ENCODE data around the gene OPRM1.
"Not testable (repeated sequence)": the region's sequence is repeated elsewhere in the genome, so short reads cannot be mapped to it uniquely, and the experiment has no call there.

The OPRM1 gene

DNA sequence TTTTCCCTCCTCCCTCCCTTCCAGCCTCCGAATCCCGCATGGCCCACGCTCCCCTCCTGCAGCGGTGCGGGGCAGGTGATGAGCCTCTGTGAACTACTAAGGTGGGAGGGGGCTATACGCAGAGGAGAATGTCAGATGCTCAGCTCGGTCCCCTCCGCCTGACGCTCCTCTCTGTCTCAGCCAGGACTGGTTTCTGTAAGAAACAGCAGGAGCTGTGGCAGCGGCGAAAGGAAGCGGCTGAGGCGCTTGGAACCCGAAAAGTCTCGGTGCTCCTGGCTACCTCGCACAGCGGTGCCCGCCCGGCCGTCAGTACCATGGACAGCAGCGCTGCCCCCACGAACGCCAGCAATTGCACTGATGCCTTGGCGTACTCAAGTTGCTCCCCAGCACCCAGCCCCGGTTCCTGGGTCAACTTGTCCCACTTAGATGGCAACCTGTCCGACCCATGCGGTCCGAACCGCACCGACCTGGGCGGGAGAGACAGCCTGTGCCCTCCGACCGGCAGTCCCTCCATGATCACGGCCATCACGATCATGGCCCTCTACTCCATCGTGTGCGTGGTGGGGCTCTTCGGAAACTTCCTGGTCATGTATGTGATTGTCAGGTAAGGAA lies at the start of gene OPRM1:
TSS of gene OPRM1 (plus strand) at position 10 of the 612 bp plus-strand sequence. CDS start at position 315, 305 bp downstream.
- DNase-seq = no peak

DNA sequence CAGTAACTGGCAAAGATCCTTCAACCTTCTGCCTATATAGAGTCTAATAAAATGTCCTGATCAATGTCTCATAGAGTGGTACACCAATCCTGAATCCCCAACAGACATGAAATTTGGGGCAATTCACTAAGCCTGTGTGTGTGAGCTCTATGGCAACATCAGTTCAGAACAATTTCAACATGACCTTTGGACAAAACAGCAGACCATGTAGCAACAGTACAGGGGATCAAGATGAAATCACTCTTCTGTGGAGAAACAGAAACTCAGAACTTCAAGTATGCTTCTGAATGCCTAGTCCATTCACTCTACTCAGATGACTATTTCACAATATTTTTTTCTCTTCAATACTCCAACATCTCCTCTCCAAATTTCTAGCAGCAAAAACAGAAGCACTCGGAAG lies 49.1 kb upstream of the OPRM1 start:
- DNase-seq = no peak

DNA sequence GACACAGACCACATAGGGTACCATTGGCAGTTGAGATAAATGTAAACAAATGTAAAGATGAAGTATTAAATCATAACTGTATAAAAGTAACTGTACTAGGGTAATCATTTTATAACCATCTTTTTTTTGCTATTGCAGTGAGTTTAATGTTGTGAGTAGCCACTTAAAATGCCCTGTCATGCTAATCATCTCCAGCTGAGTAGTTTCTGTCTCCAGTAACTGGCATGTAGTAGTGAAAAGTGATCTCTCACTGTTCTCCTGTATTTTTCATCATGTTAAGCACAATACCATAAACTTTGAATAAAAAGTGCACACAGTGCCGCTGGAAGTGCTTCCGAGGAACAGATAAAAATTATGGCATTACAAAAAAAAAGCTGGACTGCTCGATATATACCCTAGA lies 45.0 kb upstream of the OPRM1 start:
- no peak for DNase-seq

DNA sequence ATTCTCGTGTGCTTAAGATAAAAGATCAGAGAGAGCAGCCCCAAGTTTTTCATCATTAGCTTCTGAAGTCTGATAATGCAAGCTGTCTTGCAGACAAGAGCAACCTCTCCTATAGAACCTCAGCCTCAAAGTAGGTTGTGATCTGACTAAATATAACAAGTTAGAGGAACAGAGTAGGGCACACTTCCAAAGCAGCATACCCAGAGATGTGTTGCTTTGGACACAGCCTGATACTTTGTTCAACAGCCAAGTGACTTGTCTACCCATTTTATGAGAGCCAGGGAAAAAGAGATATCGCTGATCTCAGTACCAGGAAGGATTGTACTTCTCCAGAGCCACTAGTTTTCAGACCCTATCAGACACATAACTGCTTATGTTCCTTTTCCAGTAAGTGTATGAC lies 44.2 kb upstream of the OPRM1 start:
- no peak for DNase-seq

DNA sequence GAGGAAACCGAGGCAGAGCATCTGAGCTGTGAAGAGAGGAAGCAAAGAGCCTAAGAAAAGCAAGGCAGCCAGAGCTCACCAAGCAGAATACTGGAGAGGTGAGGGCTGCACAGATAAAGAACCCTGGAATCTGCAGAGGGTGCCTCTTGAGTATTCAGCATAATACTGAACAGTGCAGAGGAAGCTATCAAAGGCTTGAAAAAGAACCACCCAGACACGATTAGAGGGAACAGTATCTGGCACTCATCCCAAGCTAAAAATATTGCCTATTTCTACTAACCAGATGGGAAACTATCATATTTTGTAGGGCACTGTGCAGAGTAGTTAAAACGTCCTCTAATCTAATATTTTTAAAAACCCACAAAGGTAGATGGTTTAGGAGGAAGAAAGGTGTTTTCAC lies 41.8 kb upstream of the OPRM1 start:
- DNase-seq = no peak

DNA sequence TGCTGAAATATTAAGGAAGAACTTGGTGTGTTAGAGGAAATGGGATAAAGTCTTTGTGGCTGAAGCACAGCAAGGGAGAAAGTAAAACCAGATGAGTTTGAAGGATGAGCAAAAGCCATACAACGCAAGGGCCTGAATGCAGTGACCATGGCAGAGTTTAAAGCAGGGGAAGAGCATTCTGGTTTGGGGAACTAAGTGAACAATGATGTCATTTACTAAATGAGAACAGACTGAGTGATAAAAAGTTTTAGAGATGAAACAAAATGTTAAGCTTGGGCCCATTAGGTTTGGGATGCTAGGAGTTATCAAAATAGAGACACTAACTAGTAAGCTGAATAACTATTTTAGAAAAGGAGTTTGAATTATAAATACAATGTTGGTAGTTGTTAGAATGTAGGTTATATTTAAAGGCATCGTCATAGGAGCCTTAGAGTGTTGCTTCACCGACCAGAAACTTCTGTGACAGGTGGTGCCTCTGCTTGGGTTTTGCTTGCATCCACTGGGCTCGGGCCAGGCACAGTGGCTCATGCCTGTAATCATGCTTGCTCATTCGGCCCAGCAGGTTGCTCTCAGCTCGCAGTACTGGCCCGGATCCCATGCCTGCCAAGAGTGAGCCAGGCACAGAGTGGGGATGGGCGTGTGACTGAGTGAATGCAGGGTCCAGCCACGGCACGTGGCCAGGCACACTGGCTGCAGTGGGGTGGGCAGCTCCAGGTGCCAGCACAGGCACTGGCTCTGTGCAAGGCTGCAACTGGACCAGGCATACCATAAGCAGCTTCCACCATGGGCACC lies 37.4 kb upstream of the OPRM1 start:
- DNase-seq = no peak

DNA sequence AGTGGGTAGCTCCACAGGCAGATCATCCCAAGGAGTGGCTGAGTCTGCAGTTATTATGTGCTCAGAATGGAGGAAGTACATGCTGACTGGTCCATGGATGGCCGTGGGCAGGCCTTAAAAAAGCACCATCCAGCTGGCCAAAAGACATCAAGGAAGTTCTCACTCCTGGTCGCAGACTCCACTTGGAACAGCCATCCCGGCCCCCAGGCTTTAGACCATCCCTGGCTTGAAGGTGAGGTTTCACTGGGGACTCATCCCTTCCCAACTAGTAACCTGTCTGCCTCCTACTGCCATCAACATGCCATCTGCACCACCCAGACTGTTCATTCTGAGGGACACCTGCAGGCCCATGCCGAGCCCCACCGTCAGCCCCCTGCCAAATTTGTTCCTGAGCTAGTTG lies 36.1 kb upstream of the OPRM1 start:
- no peak for DNase-seq

DNA sequence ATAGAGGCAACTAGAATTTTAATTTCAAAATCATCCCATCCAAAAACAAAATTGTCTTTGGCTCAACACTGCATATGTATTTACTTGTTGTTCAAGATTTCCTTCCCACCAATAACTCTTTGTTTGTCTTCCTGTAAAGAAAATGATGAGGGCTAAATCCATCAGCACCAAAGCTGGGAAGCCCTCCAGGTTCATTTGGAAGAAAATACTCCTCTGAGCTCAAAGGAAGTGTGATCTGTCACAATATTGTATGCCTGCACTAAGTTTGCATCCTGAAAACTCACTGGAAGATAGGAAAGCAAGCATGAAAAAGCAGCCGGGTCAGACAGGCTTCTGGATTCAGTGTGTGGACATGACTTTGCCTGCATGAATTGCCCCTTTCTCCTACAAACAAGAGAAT lies 28.7 kb upstream of the OPRM1 start:
- DNase-seq = no peak

DNA sequence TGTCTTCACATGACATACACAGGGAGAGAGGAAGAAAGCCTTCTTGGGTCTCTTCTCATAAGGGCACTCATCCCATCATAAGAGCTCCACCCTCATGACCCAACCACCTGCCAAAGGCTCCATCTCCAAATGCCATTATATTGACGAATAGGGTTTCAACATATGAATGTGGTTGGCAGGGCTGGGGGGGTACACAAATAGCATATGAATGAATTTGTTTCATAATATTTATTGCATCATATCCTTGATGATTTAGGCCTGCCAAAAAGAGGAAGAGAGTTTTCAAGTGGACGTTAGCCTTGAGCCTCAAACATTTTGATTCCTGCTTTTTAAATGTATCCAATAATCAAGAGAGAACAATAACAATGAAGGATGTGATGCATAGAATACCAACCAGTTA lies 26.2 kb upstream of the OPRM1 start:
- DNase-seq = no peak

DNA sequence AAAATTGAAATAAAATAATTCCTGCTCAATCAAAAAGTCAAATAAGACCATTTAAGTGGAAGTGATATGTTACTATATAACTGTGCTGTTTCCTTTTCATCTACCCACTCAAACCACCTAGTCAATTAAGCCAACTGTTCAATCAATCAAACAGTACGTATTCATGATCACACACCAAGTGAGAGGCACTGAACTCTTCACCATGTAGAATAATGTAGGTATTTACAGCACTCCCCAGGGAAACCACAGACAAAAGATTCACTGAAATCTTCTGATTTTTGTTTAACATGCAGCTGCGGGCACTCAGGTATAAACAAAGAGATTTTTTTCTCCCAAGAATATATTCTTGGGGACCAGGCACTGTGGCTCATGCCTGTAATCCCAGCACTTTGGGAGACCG lies 21.3 kb upstream of the OPRM1 start:
- no peak for DNase-seq

DNA sequence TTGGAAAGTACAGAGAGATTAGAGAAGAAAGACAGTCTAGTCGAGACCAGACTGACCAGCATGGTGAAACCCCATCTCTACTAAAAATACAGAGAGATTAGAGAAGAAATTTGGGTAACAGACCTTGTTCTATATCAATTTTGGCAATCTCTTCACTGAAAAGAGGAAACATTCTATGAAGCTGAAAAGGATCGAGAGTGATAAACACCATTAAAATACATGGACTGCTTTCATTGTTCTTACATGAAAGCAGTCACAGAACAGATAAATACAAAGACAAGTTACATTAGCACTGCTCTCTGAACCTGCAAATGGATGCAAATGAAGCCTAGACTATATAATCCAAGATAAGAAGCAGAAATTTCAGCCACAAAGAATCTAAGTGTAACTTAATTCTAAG lies 8.4 kb upstream of the OPRM1 start:
- no peak for DNase-seq

DNA sequence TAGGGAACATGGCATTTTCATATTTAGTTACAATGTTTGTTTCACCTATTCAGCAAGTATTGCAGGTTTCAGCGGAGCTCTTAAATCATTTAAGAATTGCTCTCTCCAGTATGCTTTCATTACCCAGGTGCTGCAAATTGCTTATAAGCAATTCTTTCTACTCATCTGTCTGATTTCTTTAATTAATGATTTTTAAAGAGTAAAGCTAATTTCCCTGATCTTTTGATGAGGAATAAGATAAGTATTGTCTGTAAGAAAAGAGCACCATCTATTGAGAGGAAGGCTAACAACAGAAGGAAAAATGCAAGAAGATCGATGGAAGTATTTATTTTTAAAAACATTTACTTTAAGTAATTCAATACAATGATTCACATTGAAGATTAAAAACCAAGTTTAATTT lies 2.0 kb downstream of the OPRM1 start:
- no peak for DNase-seq

DNA sequence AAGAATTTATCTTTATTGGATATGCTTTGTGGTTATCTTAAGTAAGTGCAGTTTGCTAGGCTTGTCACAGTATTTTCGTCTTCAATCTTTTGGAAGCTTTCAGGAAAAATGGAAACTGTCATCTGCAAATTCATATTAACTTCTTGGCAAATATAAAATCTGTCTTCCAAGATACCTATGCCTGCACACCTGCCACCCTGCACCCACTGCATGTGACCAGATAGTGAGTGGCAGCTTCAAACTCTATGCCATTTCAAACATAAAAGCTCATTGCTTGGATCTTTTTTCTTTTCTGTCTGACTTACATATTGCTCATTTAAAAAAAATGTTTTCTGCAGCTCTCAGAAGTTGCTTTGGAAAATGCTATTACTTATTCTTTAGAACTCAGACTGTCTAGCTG lies 14.1 kb downstream of the OPRM1 start:
- DNase-seq = no peak

DNA sequence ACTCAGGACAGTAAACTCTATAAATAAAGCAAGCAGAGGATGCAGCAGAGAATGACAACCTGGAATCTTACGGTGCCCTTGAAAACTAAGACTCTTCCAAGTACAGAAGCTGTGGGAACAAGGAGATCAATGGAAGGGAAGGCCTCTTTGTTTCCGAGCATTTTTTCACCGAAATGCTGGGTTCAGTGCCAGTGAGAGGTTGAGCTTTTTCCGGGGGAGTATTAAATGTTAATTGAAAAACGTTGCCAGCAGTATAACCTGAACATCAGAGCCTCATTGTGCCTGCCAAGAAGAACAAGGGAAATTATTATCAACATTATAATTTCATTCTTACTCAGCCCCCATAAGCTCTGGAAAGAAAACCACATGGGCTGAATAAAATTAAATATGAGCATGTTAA lies 17.5 kb downstream of the OPRM1 start:
- no peak for DNase-seq

DNA sequence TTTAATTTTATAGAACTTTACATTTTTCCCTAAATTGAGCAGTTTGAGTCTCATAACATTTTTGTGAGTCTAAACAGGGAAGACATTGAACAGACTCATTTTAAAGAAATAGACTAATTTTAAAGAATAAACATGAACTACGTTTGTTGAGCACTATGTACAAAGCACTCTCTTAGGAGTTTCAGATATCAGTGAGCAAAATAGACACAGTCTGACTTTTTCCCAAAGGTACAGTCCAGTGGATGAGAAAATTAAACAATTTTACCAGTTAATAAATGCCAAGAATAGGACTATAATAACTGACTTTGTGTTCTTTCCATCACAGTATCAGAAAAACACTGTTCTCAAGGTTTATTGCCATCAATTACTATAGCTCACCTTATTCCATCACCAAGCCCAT lies 18.1 kb downstream of the OPRM1 start:
- no peak for DNase-seq

DNA sequence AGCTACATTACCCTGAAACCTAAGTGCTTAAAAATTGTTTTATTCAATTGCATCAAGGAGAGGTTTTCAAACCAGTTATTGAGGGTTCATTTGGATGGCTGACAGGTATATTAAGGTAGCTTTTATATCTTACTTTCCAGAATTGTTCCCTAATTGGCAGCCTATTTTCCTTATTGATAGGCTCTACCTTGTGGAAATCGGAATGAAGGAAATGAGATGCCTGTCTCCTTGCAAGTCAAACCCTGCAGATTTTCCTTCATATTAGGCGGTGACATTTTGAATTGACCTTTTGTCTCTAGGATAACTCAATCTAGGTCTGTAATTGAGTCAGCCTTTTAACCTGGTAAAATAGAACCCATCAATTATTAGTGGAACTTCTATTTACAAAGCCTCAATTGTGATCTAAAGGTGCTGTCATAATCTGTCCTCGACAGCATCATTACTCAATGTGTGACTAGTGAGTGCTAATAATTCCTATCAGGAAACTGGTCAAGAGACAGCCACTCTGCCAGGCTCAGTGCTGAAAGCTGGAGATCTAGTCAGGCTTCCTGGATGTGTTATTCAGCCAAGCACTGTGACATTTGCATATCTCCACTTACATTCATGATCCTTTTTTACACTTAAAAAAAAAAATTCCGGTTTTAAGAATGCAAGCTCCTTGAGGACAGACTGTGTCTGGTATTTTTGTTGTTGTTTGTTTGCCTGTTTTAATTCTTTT lies 20.1 kb downstream of the OPRM1 start:
- DNase-seq = no peak

DNA sequence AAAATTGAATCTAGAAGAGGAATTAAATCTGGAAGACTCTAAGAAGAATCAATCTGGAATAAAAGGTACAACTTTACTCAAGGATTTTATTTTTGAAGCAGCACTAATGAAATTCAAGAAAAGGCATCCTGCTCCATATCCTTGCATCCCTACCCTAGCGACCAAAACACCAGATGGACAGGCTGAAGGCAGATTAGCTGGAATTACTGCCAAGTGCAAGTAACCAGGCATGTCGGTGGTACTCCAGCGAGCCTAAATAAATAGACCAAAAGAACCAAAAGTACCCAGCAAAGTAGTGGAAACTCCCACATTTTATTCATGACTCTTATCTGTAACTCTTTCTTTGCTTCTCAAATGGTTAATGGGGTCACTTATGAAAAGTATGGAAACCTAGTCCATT lies 21.0 kb downstream of the OPRM1 start:
- DNase-seq = no peak

DNA sequence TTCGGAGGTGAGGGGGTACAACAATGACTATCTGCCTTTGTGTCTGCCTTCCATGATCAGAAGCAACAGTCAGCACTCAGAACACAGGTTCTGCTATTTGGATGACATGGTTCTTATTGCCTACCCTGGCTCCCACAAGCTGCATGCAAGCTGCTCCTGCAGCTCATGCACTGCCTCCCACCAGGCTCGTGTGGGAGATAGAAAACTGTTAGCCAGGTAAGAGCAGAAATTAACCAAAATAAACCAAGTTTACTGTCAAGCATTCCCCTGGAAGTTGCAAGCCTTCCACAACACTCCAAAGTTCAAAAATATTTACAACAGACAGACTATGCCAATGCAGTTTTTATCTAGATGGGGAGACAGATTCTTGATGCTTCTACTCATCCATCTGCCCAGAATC lies 31.0 kb downstream of the OPRM1 start:
- DNase-seq = no peak

DNA sequence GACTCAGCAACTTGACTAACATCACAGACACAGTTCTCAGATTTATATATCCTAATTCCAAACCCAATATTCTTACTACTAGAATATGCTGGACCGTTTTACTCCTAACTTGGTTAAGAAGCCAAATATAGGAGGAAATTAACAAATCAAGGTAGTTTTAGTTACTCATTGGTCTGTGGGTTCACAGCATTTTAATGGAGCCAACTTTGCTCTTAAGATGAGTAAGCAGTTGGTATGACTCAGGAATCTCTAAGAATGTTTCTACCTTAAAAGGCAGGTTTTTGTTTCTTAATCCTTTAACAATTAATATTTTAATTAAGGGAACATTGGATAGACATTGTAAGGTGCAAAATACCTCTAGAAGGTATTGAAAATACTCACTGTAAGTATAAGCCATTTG lies 31.6 kb downstream of the OPRM1 start:
- DNase-seq = no peak

DNA sequence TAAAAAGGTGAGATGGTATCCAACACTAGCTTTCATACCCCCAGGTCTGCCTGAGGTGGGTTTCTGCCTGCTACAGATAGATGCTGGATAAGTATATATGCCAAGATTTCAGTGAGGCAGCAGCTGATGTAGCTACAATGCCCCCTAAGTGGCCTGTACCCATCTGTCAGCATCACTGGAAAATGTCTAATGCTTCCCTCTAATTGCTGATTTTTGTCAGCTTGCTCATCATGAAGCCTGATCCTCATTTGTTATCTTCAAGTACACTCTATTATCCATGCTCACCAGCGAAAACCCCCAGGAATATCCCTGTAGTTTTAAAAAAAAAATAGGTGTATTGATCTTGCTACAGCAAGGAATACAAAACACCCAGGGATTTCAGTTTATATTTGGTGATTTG lies 32.2 kb downstream of the OPRM1 start:
- no peak for DNase-seq

DNA sequence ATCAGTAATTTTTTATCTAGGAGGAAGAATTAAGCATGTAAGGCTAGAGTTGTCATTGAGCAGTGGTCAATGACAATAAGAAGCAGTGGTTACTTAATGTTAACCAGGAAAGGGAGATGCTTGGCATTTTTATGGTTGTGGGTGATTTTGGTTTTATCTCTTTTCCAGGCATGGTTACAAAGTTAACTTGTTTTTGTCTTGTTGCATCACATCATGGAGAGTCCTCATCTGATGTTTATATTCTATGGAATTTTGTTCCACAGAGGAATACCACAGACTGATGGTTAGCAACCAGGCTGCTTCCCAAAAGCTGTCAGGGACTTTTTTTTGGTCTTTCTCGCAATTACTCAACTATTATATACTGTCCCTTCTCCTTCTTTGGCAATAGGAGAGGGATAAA lies 32.7 kb downstream of the OPRM1 start:
- DNase-seq = no peak

DNA sequence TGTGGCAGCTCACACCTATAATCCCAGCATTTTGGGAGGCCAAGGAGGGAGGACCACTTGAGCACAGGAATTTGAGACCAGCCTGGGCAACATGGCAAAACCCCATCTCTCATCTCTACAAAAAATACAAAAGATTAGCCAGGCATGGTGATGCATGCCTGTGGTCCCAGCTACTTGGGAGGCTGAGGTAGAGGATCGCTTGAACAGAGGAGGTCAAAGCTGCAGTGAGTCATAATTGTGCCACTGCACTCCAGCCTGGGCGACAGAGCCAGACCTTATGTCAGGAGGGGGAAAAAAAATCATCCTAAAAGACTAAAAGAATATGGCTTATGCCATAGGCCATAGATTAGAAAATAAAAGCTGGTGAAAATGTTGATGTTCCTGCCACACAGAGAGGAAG lies 39.6 kb downstream of the OPRM1 start:
- DNase-seq = not testable (repeated sequence)

DNA sequence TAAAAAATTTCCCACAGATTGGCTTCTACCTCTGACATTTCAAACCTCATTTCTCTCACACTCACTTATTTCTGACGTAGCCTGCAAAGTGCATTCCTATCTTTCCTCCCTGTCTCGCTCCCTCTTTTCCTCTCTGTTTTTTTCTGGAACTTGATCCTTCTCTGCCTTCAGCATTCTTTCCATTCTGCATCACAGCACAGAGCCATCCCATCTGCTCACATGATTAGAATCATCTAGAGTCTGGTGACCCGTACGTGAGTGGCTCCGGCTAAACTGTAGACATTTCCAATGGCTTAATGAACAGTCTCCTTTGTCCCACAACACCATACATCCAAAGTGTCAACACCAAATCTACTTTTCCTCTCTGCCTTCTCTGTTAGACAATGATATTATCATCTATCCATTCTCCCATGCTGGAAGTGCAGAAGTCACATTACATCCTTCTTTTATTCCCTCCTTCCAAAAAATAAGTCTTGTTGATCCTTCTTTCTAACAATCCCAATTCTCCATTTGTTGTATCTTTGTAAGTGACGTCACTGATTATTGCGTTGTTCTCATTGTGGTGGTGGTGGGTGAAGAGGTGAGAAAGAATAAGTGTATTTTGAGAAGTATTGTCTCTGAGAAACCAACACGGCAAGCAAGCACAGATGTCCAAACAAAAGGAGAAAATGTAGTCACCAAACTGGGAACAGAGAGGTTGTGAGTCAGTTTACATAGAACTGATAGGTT lies 41.6 kb downstream of the OPRM1 start:
- no peak for DNase-seq

DNA sequence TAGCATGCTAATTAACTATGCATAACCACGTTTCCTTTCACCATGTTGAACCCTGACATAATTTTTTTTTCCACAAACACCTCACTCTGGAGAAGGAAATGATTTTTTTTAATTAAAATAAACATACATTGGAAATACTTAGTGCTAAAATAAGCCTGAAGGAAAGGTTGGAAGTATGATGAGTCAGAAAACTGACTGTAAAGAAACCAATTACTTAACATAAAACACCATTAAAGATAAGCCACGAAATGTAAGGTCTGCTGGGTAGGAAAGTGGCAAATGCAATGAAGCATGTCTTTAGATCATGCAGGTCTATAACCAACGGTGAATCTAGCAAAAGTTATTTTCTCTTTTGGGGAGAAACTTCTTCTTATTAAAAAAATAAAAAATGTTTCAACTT lies 47.5 kb downstream of the OPRM1 start:
- DNase-seq = no peak
